ENCODE measurements around the gene CASKIN1.
A peak's percentile ranks its signal among the peaks of the same experiment; 100 is the strongest.

The CASKIN1 gene

GRCh38 chr16:2171601-2172178 is 24.7 kb downstream of the CASKIN1 start:
- H3K4me1 Mint-ChIP-seq: no peaks in the 10 kb centered on the region
- ATAC-seq (no peak), DNase-seq (no peak)
- no peak overlapping the region for H3K27ac Mint-ChIP-seq
- H3K9me3 Mint-ChIP-seq: no peaks in the 10 kb centered on the region
- H3K36me3 Mint-ChIP-seq (ENCODE audit: low read depth): peaks cover 18% of the 10 kb centered on the region
- H3K27me3 Mint-ChIP-seq: no peaks in the 10 kb centered on the region
- H3K4me3 Mint-ChIP-seq: no peak overlapping the region

DNA sequence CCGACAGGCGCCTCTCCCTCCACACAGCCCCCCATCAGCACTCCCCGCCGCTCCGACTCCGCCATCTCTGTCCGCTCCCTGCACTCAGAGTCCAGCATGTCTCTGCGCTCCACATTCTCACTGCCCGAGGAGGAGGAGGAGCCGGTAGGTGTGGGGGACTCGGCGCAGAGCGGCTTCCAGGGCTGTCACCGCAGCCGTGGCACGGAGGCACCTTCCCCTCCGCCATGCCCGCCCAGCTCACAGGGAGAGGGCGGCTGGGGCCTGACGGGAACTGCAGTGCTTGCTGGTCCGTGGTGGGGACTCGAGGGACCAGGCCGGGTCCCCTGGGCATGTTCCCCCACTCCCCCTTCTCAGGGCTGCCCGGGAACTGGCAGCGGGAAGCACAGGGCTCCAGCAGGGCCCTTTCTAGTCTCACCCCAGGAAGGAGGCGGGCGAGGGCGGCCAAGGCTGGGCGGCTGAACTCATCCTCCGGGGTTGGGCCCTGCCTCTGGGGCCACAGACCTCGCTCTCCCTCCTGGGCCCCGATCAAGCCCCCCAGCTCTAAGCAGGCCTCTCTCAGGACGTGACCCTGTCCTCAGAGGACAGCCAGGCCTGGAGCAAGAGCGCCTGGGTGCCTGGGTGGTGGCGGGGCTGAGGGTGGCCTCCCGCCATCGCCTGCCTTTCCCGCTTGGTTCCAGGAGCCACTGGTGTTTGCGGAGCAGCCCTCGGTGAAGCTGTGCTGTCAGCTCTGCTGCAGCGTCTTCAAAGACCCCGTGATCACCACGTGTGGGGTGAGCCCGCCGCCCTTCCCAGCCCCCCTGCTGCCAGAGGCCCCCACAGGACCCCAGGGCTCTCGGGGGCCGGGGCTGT is 25.6 kb downstream of the CASKIN1 start:
- peaks cover 20% of the 10 kb centered on the region for H3K36me3 Mint-ChIP-seq (ENCODE audit: low read depth)
- ATAC-seq (no peak), DNase-seq (no peak)
- H3K4me3 Mint-ChIP-seq: no peak overlapping the region
- H3K27me3 Mint-ChIP-seq: no peaks in the 10 kb centered on the region
- no peaks in the 10 kb centered on the region for H3K4me1 Mint-ChIP-seq
- no peaks in the 10 kb centered on the region for H3K9me3 Mint-ChIP-seq
- no peak overlapping the region for H3K27ac Mint-ChIP-seq

- DNase-seq: no peak
- H3K9me3 Mint-ChIP-seq: no peaks in the 10 kb centered on the region
- H3K4me1 Mint-ChIP-seq: no peaks in the 10 kb centered on the region
- H3K27ac Mint-ChIP-seq: no peak overlapping the region
- ATAC-seq: no peak
- H3K27me3 Mint-ChIP-seq: no peaks in the 10 kb centered on the region
- peaks cover 20% of the 10 kb centered on the region for H3K36me3 Mint-ChIP-seq (ENCODE audit: low read depth)
- H3K4me3 Mint-ChIP-seq: no peak overlapping the region
Observed at GRCh38 chr16:2170080-2170479, 26.3 kb downstream of the CASKIN1 start.

DNA sequence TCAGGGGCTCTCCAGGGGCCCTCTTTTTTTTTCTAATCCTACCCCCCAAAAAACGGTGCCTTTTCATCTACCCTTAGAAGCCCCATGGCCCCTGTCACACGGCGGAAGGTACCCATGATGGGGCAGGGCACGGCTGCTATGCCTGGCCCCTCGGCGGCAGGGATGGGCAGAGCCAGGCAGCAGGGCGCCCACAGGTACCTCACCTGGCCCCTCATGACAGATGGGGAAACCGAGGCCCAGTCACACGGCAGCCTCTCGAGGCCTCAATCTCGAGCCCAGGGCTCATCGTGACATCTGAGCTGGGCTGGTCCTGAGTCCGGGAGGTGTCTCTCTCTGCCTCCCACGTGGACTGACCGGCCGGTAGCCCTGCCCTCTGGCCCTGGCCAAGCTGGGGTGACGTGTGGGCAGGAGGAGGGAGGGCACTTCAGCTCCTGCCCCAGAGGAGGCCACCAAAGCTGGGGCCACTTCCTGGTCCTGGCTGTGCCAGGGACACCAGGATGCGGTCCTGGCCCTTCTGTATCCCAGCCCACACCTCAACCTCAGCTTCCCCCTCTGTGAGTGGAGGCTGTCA is 29.3 kb downstream of the CASKIN1 start:
- no peak for DNase-seq
- peaks cover 12% of the 10 kb centered on the region for H3K36me3 Mint-ChIP-seq (ENCODE audit: low read depth)
- no peaks in the 10 kb centered on the region for H3K27me3 Mint-ChIP-seq
- H3K9me3 Mint-ChIP-seq: no peaks in the 10 kb centered on the region
- H3K4me1 Mint-ChIP-seq: peaks cover 3% of the 10 kb centered on the region
- no peak overlapping the region for H3K27ac Mint-ChIP-seq
- H3K4me3 Mint-ChIP-seq: no peak overlapping the region
- no peak for ATAC-seq

GRCh38 chr16:2166263-2167067 is 29.9 kb downstream of the CASKIN1 start:
- no peak overlapping the region for H3K4me3 Mint-ChIP-seq
- ATAC-seq (no peak), DNase-seq (no peak)
- peaks cover 9% of the 10 kb centered on the region for H3K36me3 Mint-ChIP-seq (ENCODE audit: low read depth)
- no peaks in the 10 kb centered on the region for H3K9me3 Mint-ChIP-seq
- H3K27me3 Mint-ChIP-seq: no peaks in the 10 kb centered on the region
- no peak overlapping the region for H3K27ac Mint-ChIP-seq
- peaks cover 3% of the 10 kb centered on the region for H3K4me1 Mint-ChIP-seq

DNA sequence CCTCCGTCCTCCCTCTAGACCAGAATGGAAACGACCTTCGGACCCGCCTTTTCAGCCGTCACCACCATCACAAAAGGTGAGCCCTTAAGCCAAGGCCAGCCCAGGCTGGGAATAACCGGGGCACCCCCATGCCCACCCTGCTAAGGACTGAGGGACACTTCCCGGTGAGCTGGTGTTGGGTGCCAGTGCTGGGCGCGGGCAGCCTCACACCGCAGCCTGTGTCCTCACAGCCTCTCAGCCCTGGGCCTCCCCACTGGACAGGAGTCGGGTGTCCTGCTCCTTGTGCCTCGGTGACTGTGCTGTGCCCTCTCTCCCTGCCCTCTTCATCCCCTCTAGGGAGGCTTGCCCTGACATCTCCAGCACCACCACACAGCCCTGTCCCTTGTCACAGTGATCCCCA is 30.5 kb downstream of the CASKIN1 start:
- Mint-ChIP-seq H3K9me3 (no peaks in the 10 kb centered on the region), H3K4me1 (peaks cover 3% of the 10 kb centered on the region), H3K4me3 (no peak overlapping the region), H3K36me3 (ENCODE audit: low read depth) (peaks cover 9% of the 10 kb centered on the region), H3K27me3 (no peaks in the 10 kb centered on the region), H3K27ac (no peak overlapping the region)
- ATAC-seq: no peak
- no peak for DNase-seq

DNA sequence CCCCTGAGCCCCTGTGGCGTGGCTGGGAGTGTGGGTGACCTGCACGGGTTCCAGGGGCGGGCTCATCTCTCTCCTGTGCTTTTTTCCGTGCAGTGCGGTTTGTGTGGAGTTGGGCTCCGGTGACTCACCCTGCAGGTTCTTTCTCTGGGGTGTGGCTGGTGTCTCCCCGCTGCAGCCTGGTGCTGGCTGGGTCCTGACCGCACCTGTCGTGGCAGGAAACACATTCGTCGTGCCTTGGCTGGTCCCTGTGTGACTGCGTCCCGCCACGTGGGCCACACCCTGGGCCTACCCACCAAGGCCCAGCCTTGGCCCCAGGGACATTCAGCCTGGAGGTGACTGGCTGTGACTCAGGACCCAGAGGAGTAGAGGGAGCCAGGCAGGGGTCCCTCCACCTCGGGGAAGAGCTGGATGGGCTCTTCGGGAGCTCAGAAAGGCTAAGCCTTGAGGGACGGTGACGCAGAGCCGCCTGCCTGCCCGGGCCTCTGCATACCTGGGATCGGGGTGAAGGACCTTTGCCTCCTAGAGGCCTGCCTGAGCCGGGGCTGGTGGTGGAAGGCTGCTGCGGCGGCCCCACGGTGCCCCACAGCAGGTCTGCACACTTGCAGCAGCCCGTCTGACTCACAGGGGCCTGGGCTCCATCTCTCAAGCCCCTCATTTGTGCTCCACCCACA is 33.1 kb downstream of the CASKIN1 start:
- H3K27me3 Mint-ChIP-seq: no peaks in the 10 kb centered on the region

DNA sequence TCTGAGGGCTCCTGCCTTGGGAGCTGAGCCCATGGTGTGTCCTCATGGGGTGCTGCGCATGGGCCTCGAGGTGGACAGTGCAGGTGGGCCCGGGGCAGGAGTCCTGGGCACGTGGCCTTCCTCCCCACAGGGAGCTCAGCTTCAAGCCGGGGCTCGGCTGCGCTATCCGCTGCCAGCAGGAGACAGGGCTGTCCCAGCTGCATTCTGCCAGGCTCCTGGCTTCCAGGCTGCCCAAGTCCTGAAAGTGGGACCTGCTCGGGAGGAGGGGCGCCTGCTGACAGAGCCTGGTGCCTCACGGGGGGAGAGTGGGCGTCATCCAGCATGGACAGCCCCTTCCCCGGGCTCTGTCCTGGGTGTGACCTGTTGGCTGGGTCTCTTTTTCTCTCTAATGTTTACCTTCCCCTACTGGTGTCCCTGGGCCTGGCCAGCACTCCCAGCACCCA is 33.7 kb downstream of the CASKIN1 start:
- H3K27ac Mint-ChIP-seq: no peak overlapping the region
- H3K27me3 Mint-ChIP-seq: no peaks in the 10 kb centered on the region
- peaks cover 6% of the 10 kb centered on the region for H3K36me3 Mint-ChIP-seq (ENCODE audit: low read depth)
- H3K4me3 Mint-ChIP-seq: no peak overlapping the region
- DNase-seq (no peak), ATAC-seq (no peak)
- peaks cover 12% of the 10 kb centered on the region for H3K4me1 Mint-ChIP-seq
- no peaks in the 10 kb centered on the region for H3K9me3 Mint-ChIP-seq

More for the DNA sequence above, 33.1 kb downstream of the CASKIN1 start:
- peaks cover 8% of the 10 kb centered on the region for H3K4me1 Mint-ChIP-seq
- H3K4me3 Mint-ChIP-seq: no peak overlapping the region
- H3K36me3 Mint-ChIP-seq (ENCODE audit: low read depth): peaks cover 8% of the 10 kb centered on the region
- peak overlapping the region; percentile 59 for H3K27ac Mint-ChIP-seq
- H3K9me3 Mint-ChIP-seq: no peaks in the 10 kb centered on the region
- ATAC-seq (peak; percentile 23), DNase-seq (no peak)

GRCh38 chr16:2161911-2162310 is 34.5 kb downstream of the CASKIN1 start:
- no peaks in the 10 kb centered on the region for H3K9me3 Mint-ChIP-seq
- H3K27ac Mint-ChIP-seq: no peak overlapping the region
- no peaks in the 10 kb centered on the region for H3K27me3 Mint-ChIP-seq
- H3K4me3 Mint-ChIP-seq: no peak overlapping the region
- peaks cover 19% of the 10 kb centered on the region for H3K4me1 Mint-ChIP-seq
- H3K36me3 Mint-ChIP-seq (ENCODE audit: low read depth): peaks cover 6% of the 10 kb centered on the region
- ATAC-seq (no peak), DNase-seq (no peak)

GRCh38 chr16:2160915-2161551 is 35.4 kb downstream of the CASKIN1 start:
- Mint-ChIP-seq H3K4me3 (no peak overlapping the region), H3K27ac (no peak overlapping the region), H3K4me1 (peaks cover 25% of the 10 kb centered on the region), H3K9me3 (no peaks in the 10 kb centered on the region), H3K36me3 (ENCODE audit: low read depth) (peaks cover 4% of the 10 kb centered on the region), H3K27me3 (no peaks in the 10 kb centered on the region)
- DNase-seq (no peak), ATAC-seq (no peak)

GRCh38 chr16:2159175-2159838 is 37.1 kb downstream of the CASKIN1 start:
- ATAC-seq (no peak), DNase-seq (no peak)
- Mint-ChIP-seq H3K36me3 (ENCODE audit: low read depth) (peaks cover 11% of the 10 kb centered on the region), H3K4me3 (no peak overlapping the region), H3K27ac (no peak overlapping the region), H3K27me3 (peaks cover 3% of the 10 kb centered on the region), H3K4me1 (peaks cover 35% of the 10 kb centered on the region), H3K9me3 (no peaks in the 10 kb centered on the region)

- DNase-seq (no peak), ATAC-seq (no peak)
- Mint-ChIP-seq H3K9me3 (no peaks in the 10 kb centered on the region), H3K27me3 (peaks cover 3% of the 10 kb centered on the region), H3K27ac (no peak overlapping the region), H3K4me1 (peaks cover 35% of the 10 kb centered on the region), H3K36me3 (ENCODE audit: low read depth) (peaks cover 21% of the 10 kb centered on the region), H3K4me3 (no peak overlapping the region)
Observed at GRCh38 chr16:2158262-2158638, 38.2 kb downstream of the CASKIN1 start.

GRCh38 chr16:2157480-2158261 is 38.7 kb downstream of the CASKIN1 start:
- Mint-ChIP-seq H3K4me3 (peak overlapping the region; percentile 93), H3K9me3 (no peaks in the 10 kb centered on the region), H3K27ac (peak overlapping the region; percentile 91), H3K4me1 (peaks cover 33% of the 10 kb centered on the region), H3K27me3 (peaks cover 3% of the 10 kb centered on the region), H3K36me3 (ENCODE audit: low read depth) (peaks cover 27% of the 10 kb centered on the region)
- DNase-seq (no peak), ATAC-seq (no peak)
